Subcutaneous adipose tissue (tissue), 4 donors: Measurements from ENCODE around the gene CCL3. TPM values are rescaled to one million over a fixed set of nuclear protein-coding genes. Genes with fewer than 3 reads are reported as not detected.

Source experiments
- total RNA-seq, 4 donors: library from RNA; depleted of rRNA; stranded (reverse); fragments of >200 nt; gene quantifications; one replicate each; pipeline ENCODE4 v1.1.0, GENCODE V29; 2016
- TF ChIP-seq, protein P1 (sequence below): fragments of 450-650 bp; IDR thresholded peaks from one replicate; pipeline ENCODE4 v1.5.1; 2016; ENCODE audit warnings: low read depth, mild to moderate bottlenecking, control low read depth, antibody characterized with exemption, moderate library complexity

CCL3 gene
- total RNA-seq, result 10 to 100 TPM in 1 of 4 donors, 1 to 10 TPM in 2, under 1 TPM in 1; 0.98 to 14.1 (median 1.7) TPM

GRCh38 chr17:36089888-36090836, at the start of gene CCL3:
Gene CCL3, minus strand, starts transcription at chr17:36090143. Its CDS starts 85 bp downstream, at chr17:36090058.
- TF ChIP-seq, protein P1, sequence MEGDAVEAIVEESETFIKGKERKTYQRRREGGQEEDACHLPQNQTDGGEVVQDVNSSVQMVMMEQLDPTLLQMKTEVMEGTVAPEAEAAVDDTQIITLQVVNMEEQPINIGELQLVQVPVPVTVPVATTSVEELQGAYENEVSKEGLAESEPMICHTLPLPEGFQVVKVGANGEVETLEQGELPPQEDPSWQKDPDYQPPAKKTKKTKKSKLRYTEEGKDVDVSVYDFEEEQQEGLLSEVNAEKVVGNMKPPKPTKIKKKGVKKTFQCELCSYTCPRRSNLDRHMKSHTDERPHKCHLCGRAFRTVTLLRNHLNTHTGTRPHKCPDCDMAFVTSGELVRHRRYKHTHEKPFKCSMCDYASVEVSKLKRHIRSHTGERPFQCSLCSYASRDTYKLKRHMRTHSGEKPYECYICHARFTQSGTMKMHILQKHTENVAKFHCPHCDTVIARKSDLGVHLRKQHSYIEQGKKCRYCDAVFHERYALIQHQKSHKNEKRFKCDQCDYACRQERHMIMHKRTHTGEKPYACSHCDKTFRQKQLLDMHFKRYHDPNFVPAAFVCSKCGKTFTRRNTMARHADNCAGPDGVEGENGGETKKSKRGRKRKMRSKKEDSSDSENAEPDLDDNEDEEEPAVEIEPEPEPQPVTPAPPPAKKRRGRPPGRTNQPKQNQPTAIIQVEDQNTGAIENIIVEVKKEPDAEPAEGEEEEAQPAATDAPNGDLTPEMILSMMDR, result no peak

DNA sequence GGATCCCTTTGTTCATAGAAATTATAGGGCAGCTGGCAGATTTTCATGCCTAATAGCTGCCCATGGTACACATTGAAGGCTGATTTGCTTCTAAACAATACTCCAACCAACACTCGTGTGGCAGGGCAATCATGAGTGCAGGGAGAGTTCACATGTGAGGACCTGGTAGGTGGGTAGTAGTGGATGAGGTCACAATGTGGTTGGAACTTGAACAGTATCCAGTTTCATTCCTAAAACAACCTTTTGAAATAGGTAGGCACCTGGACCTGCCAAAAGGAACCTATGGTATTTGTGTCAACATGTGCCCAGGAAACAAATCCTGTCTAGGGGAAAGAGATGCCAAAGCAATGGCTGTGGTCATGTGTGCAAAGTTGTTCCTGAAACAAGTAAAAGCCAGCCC, 46.5 kb upstream of the CCL3 start:
- TF ChIP-seq, protein P1, result no peak

DNA sequence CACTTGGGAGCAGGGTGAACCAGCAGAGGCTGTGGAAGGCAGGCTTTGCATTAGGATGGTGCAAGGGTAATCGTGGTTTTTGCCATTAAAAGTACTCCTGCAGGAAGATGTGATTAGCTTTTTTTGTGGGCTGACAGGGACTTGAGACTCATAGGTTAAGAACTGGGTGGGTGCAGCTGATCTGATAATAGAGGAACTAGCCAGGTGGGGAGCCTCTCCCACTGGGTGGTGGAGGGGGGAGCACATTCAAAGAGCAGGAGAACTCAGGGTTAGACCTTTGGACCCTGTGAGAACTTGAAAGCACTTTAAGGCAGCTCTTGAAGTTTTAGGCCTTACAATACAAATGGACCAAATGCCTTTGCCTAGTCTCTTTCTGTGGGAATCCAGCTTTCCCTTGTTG, 46.1 kb upstream of the CCL3 start:
- TF ChIP-seq, protein P1, result no peak

DNA sequence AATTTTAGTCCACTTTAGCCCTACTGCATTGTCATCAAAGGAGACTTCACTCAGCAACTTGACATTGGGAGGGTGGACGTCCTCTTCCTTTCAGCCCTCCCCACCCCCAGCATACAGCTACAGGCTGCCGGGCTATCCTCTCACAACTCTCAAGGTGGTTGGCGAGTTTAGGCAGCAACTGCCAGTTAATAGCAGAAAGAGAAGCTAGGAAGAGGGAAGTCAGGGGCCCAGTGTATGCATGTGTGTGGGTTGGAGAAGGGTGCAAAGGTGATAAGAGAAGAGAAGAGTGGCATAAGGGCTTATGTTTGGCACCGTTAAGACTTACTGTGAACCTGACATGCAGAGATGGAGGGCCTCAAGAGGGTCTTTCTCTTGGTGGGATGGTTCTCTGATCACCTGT, 45.5 kb upstream of the CCL3 start:
- TF ChIP-seq, protein P1, result no peak

GRCh38 chr17:36133602-36134236, 43.8 kb upstream of the CCL3 start:
- TF ChIP-seq, protein P1, result no peak

- TF ChIP-seq, protein P1, result no peak
These were observed 42.5 kb upstream of the CCL3 start for GRCh38 chr17:36132421-36132831.

DNA sequence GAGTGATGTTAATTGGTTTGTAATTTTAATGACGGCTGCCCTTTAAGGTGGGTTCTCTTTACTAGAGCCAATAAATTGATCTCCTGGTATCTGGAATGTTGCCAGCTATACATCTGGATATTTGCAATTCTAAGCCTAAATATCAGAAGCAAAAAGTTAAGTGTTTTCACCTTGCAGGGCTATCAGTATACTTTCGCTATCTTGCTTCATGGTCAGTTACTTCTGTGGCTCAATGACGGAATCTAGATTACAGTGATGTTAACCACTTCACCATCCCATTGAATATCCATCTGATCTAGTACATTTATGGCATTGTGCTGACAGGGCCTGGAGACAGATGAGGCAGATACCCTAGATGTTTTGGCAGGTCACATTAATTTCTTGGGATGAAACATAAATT, 42.0 kb upstream of the CCL3 start:
- TF ChIP-seq, protein P1, result no peak
